GM18502 (cell line): ENCODE measurements around the gene ZDHHC14.
"Not testable (repeated sequence)": the region's sequence is repeated elsewhere in the genome, so short reads cannot be mapped to it uniquely, and the experiment has no call there.

Experiments
- ATAC-seq: cut with Tn5 transposase; IDR thresholded peaks from one replicate; pipeline ENCODE4 v1.9.1; 2021; ENCODE audit warnings: mild to moderate bottlenecking; ENCODE audit not compliant: unreplicated experiment, poor library complexity

Gene ZDHHC14

DNA sequence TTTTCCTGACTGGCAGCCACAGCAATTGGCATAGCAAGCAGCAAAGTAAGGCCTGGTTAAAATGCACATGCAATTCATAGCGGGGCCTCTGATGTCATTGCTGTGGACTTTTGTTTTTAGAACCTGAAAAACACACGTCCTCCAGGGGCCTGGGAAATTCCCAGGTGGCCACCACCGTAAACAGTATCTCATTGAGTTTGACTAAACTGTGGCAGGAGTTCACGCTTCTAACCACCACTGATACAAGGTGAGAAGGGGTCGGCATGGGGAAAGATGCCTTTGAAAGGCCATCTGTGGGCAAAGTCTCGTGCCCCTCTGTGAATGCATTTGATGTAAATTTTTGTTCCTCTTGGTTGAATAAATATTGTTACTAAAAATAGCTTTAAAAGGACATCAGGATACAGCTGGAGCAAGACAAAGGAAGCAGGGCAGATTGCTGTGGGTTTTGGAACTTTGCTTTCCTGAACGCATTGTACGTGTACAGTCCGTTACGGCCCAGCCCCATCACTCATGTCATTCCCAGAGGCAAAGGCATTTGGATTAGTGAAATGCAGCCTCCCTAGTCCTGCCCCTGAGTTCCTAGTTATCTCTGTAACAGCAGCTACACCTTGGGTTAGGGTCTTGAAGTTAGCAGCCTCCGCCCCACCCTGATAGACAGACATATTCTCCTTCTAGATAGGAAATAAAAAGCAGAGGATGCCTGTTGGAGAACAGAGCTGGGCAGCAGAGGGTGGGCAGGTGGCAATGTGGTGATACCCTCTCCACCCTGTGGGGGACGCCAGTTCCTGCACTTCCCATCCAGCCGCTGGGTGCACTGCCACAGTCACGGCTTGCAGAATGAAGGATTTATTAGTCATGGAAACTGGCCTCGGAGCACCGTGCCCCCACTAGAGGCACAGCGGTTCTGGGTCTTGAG is 80.3 kb downstream of the ZDHHC14 start:
- ATAC-seq = peak; percentile 55

DNA sequence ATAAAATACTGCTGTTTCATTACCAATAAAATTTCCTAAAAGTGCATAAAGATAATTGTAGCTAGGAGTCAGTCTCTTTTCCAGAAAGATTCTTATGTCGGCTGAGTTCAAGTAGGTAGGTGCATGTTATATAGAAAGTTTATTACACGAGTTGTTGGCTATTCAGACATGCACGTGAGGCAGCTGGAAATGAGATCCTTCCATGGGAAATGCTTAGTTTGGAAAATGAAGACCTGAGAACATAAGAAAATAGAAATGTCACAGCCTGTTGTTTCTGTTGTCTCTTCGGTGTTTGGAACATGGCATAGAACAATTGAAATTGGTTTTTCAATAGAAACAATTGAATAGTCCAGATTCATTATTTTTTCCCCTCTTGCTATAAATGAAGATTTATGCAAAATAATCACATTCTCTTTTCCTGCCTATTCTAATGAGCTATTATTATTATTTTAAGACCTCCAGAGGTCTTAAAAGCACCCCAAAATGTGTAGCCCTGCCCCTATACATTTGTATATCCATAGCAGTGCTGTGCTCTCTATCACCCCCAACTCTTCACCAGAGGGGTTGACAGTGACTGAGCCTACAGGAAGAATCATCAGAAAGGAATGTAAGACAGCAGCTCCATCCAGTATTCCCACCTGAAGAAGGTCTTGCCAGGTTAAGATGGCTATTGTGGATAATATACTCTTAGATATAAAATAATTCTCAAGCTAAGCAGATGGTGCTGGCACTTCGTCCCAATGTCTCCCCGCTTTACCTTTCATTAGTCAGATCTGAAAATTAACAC is 82.2 kb downstream of the ZDHHC14 start:
- no peak for ATAC-seq

DNA sequence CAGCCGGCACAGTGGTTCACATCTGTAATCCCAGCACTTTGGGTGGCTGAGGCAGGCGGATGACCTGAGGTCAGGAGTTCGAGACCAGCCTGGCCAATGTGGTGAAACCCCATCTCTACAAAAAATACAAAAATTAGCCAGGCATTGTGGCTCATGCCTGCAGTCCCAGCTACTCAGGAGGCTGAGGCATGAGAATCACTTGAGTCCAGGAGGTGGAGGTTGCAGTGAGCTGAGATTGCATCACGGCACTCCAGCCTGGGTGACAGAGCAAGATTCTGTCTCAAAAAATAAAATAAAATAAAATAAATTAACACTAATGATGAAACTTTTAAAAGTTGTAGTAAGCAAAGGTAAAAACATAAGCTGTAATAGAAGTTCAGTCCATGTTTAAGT is 82.7 kb downstream of the ZDHHC14 start:
- ATAC-seq = not testable (repeated sequence)

DNA sequence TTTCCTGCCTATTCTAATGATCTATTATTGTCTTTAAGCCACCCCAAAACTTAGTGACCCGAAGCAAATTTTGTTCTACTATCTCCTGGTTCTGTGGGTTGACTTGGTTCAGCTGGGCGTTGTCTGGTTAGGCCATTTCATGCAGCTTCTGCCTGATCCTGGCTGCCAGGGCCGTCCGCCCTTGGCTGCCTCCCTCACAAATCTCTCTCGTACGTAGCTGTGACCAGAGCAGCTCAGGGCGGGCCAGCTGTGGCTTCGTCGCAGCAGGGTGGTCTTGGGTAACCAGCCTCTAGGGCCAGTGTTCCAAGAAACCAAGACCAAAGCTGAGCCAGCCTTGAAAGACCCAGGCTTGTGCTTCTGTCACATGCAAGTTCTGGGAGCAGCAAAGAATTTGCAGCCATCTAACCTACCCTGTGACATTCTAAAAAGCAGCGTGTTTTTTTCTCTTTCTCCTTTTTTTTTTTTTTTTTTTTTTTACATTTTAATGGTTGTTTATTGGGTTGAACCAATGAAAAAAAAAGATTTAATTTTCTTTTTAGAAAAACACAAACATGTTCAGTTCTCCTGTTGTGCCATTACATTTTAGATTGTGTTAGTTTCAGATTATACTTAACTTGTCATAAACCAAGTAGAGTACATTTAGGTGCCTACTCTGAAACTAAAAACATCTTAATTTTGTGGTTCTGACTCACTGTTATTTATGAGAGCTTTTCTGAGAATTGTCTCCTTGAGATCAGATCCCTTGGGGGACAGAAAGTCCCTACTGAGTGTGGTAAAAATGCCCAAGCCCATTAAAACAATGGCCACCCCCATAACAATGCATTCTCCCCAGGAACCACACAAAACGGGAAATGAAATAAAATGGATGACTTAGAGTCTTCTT is 83.9 kb downstream of the ZDHHC14 start:
- peak; percentile 65 for ATAC-seq

DNA sequence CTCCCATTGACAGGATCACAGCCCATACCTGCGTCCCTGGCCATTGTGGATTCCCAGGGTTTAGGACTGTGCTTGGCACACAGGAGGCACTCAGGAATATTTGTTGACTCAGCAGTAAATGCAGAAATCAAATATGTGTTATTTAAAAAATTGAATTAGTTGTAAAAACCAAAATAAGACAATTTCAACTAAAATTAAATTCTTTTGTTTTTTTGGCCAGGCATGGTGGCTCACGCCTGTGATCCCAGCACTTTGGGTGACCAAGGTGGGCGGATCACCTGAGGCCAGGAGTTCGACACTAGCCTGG is 85.3 kb downstream of the ZDHHC14 start:
- no peak for ATAC-seq

DNA sequence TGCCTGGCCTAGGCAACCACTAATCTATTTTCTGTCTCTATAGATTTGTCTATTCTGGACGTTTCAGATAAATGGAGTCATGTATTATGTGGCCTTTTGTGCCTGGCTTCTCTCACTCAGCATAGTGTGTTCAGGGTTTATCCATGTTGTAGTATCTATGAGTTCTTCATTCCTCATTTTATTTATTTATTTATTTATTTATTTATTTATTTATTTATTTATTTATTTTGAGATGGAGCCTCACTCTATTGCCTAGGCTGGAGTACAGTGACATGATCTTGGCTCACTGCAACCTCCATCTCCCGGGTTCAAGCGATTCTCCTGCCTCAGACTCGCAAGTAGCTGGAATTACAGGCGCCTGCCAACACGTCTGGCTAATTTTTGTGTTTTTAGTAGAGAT is 86.3 kb downstream of the ZDHHC14 start:
- not testable (repeated sequence) for ATAC-seq

DNA sequence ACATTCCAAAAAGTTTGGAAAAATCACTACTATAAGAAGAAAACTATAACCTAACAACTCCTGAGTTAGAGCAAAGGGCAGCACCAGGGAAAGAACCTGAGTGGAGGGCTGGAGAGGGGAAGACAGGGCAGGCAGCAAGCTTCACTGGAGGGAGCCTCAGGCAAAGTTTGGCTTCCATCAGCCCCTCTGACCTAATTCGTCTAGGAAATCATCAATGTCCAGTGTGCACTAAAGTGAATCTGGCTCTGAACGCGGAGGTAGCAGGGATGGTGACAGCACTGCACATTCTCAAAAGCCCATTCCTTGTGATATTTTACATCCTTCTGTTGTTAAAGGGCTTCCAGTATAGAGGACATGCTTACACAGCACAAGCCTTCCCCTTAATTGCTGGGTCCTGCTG is 87.1 kb downstream of the ZDHHC14 start:
- no peak for ATAC-seq

DNA sequence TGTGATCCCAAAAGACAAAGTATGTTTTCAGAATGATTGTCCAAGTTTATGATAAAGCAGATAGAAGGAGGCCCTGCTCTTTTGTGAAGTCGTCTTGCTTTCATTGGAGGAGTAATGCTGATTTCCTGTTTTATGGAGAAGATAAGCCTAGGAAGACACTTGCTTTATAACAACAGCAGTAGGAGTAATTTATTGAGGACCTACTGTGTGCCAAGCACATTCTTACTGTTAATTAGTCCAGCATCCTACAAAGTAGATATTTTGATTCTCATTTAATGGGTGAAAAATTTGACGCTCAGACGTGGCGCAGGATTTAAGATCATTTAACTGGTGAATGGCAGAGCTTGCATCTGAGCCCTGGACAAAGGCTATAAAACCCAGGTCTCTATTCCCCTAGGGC is 87.6 kb downstream of the ZDHHC14 start:
- no peak for ATAC-seq

DNA sequence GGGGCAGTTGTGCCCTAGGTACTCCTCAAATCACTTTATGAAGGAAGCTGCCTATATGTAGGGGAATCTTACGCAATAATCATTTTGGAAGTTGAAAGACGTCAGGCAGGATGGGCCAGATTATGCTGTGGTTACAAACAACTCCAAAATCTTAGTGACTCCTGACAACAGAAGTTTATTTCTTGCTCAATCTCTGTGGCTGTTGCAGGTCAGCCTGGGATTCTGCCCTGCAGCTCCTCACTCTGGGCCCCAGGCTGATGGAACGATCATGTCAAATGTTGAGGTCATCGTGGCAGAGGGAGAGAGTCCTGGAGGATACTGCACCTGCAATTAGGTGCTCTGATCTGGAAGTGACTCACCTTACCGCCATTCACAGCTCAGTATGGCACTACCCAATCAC is 88.4 kb downstream of the ZDHHC14 start:
- no peak for ATAC-seq

DNA sequence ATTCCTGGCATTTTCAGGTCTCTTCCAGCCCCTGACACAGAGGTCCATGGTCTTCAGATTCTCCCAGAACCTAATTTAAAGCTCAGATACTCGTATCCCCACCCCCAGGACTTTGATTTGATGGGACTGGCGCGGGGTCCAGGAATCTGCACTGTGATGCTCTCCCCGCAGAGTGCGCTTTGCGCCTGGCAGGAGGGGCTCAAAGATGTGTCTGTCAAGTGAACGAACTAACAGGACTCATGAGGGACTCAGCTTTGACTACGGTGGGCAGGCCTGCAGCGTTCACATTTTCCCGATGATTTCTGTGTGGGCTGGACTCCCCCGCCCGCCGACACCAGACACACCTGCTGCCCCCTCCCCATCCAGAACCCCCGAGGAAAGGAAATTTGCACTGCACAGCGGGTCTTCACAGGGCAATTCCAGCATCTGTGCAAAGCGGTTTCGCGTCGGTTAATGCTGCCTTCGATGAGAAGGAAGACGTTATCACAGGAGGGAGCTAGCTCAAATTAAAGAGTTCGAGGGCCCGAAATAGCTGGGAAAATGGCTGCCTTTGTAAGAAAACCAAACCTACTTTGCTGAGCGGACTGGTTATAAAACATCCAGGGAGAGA is 90.2 kb downstream of the ZDHHC14 start:
- no peak for ATAC-seq

DNA sequence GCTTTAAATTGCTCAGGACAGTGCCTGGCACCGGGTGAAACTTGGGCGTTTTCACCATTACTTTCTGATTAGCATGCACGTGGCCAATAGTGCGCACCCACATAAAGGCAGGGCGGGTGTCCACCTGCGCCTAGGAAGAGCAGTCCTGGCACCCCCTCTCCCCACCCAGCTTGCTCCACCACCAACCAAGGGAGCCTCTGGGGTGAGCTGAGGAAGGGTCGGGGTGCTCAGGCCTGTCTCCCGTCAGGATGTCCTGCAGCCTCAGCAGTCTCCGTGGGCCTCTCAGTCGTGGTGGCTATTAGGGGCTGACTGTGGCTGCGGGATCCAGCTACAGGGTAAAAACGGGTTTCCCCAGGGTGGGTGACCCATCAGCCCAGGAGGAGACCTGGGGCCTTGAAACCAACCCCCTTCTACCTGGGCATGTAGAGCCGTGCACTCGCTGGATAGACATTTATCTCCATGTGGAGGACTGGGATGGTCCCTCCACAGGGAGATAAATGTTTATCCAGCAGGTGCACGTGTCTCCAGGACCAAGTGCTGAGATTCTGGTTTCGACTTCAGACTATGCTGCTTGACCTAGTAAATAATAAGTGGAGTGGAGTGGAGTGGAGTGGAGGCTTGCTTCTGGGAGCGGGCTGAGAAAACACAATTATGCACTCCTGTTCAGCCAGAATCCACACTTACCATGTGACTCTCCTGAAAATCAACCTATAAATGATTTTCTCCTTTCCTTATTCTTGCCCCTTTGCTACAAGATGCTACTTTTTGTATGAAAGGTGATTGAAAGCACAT is 91.1 kb downstream of the ZDHHC14 start:
- ATAC-seq = no peak

DNA sequence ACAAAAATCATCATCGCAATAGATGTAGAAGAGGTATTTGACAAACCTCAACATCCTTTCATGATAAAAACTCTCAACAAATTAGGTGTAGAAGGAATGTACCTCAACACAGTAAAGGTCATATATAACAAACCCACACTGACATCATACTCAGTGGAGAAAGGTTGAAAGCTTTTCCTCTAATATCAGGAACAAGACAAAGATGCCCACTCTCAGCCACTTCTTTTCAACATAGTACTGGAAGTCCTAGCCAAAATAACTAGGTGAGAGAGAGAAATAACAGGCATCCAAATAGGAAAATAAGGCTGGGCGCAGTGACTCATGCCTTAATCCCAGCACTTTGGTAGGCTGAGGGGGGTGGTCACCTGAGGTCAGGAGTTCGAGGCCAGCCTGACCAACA is 95.8 kb downstream of the ZDHHC14 start:
- ATAC-seq = no peak

DNA sequence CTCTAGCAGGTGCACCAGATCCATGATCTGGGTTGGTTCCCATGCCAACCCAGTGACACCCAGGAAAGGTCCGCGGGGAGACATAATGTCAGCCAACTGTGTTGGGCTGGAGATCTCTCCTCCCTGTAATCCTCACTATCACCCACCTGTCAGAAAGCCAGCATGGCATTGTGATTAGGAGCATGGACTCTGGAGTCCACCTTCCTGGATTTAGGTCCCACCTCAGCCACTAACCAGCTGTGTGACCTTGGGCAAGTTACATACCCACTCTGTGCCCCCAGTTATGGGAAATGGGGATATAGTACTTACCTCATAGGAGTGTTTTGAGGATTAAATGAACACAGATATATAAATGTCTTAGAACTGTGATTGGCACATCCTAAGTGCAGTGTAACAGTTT is 97.9 kb downstream of the ZDHHC14 start:
- no peak for ATAC-seq

DNA sequence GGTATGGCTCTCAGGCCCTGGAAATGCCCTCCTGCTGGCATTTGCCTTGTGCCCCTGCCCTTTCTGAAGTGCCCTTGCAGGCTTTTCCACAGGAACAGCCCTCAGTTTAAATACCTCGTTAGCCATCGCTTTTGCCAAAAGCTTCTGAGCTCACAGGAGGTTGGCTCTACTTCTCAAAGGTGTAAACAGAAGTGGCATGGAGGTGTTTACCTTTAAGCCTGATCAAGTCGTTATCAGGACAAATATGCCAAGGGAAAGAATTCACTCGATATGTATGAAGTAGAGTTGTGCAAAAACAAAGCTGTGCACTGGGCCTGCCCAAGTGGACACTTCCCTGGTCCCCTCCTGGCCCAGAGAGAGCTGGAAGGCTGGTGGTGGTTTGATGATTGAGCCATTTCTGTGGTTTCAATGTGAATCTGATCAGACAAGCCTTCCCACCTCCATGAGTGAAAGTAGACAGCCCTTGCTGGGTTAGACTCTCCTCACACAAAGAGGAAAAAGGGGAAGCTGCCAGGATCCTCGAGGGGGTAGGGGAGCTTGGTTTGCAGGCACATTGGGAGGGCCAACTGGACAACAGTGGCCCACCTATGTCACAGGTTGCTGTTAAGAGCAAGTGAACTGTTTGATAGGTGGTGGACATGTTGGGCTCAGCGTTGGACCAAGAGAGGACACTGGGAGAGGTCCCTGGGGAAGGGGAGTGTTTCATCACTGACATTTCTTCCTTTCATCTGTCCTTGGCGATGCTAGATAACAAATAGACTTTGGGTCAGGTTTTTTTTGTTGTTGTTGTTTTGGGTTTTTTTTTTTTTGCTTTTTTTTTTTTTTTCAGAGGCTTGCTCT is 98.7 kb downstream of the ZDHHC14 start:
- ATAC-seq = no peak

DNA sequence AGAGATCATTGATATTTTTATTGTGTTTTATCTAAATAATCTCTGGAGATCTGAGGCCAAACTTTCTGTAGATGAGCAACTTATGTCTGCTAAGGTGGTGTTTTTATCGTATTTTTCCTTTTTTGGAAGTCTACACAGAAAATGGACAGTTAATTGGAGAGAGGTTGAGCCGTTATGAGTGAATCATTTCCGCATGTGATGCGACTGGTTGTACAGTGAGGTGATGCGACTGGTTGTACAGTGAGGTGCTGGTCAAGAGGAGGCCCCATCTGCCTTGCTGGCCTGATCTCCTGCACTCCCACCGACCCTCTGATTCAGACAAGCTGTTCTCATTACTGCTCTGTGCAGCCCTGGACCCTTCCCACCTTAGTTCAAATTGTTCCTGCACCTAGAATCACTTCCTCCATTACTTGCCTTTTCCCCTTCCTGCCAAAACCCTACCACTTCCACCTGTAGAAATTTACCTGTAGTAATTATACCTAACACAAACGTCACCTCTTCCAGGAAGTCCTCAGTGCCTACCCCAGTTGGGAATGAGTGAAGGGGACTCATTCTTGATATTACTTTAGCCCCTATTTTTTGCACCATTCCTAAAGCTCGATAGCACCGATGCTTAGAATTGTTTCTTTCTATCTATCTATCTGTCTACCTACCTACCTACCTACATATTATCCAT is 100.3 kb downstream of the ZDHHC14 start:
- no peak for ATAC-seq

DNA sequence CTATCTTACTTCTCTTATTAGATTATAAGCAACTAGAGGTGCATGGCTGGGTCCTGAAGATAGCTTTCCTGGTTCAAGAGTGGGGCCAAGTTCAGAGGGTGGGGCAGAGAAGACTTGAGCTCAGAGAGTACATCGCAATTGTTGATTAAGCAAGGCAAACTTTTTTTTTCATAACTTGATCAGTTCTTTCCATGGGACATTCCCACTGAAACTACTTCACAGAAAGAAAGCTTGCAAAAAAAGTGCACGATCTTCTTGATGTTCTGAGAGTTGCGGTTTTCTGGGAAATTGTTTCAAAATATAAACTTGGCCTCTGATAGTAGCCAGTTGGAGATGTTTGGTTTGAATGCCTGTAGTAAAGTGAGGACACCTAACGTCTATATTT is 100.9 kb downstream of the ZDHHC14 start:
- ATAC-seq = no peak

DNA sequence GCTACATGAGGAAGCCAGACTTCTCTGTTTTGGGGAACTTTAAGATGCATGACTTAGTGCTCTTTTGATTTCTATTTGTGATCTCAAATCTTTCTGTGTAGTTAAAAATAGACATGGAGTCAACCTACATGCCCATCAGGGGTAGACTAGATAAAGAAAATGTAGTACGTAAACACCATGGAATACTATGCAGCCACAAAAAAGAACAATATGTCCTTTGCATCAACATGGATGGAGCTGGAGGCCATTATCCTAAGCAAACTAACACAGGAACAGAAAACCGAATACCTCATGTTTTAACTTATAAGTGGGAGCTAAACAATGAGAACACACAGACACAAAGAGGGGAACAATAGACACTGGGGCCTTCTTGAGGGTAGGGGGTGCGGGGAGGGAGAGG is 102.8 kb downstream of the ZDHHC14 start:
- ATAC-seq = no peak

DNA sequence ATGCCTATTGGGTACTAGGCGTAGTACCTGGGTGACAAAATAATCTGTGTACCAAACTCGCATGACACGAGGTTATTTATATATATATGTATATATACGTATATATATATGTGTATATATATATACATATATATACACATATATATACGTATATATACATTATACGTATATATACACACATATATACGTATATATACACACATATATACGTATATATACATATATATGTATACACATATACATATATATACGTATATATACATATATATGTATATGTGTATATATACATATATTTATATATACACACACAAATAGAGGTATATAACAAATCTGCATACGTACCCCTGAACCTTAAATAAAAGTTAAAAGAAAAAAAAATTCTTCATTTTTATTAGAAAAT is 103.2 kb downstream of the ZDHHC14 start:
- no peak for ATAC-seq
